Uterus (tissue), 4 donors: Measurements from ENCODE around the gene TRAPPC8. TPM values are rescaled to one million over a fixed set of nuclear protein-coding genes. Genes with fewer than 3 reads are reported as not detected.
"Not testable (repeated sequence)": the region's sequence is repeated elsewhere in the genome, so short reads cannot be mapped to it uniquely, and the experiment has no call there.

ENCODE experiments used
- DNase-seq, 2 donors: peaks; one replicate each; pipeline ENCODE4 v3.0.0-alpha.2; 2019 to 2020
- H3K27ac ChIP-seq, 2 donors: fragments of 200-600 bp; sonication (generic); 1 replicate in 1 of 2; 2 replicates in 1 of 2; pipeline ENCODE4 v1.5.1; 2016 to 2018
- H3K27me3 ChIP-seq, 2 donors: fragments of 200-600 bp; sonication (generic); one replicate each; pipeline ENCODE4 v1.5.1; 2018 to 2019; ENCODE audit warnings: control low read depth in 1 of 2
- H3K36me3 ChIP-seq, 2 donors: fragments of 200-600 bp; sonication (generic); one replicate each; pipeline ENCODE4 v1.5.1; 2019; ENCODE audit warnings: control low read depth in 1 of 2
- H3K4me1 ChIP-seq, 2 donors: fragments of 200-600 bp; sonication (generic); one replicate each; pipeline ENCODE4 v1.5.1; 2018 to 2019; ENCODE audit warnings: control low read depth in 1 of 2
- H3K4me3 ChIP-seq, 2 donors: fragments of 200-600 bp; sonication (generic); 1 replicate in 1 of 2; 2 replicates in 1 of 2; pipeline ENCODE4 v1.5.1; 2018 to 2019; ENCODE audit warnings: mild to moderate bottlenecking in 1 of 2
- H3K9me3 ChIP-seq, 2 donors: fragments of 200-600 bp; sonication (generic); one replicate each; pipeline ENCODE4 v1.5.1; 2019; ENCODE audit warnings: control low read depth in 1 of 2
- POLR2A ChIP-seq, 2 donors: fragments of 450-650 bp; IDR thresholded peaks; one replicate each; pipeline ENCODE4 v1.6.1; 2016; ENCODE audit warnings: antibody characterized with exemption in 2 of 2, mild to moderate bottlenecking in 1 of 2, moderate library complexity in 1 of 2
- intact Hi-C: fragments of 100-400 bp; cut with DNase I; formaldehyde crosslinking; loops from one replicate; pipeline ENCODE4 v1.15.1; 2023; ENCODE audit warnings: low total_unique reads
- total RNA-seq, 4 donors: library from RNA; depleted of rRNA in 3 of 4; stranded (reverse); fragments of >200 nt in 3 of 4; gene quantifications; one replicate each; pipeline versions ENCODE4 v1.1.0 to v1.2.4, GENCODE V29; 2014 to 2023
- TF ChIP-seq, protein P1 (sequence below), 4 experiments: fragments of 200-600 bp in 2 of 4; fragments of 450-650 bp in 2 of 4; sonication (generic) in 2 of 4; IDR thresholded peaks; one replicate each; pipeline ENCODE4 v1.5.1; 2016 to 2019; ENCODE audit warnings: antibody characterized with exemption in 4 of 4, mild to moderate bottlenecking in 2 of 4, moderate library complexity in 1 of 4
- donor health status: DM: yes; HTN: yes; CAD: no.

TRAPPC8 gene
- total RNA-seq, 4 donors from 2014 or later: 29.1 to 98.5 (median 53.0) TPM

DNA sequence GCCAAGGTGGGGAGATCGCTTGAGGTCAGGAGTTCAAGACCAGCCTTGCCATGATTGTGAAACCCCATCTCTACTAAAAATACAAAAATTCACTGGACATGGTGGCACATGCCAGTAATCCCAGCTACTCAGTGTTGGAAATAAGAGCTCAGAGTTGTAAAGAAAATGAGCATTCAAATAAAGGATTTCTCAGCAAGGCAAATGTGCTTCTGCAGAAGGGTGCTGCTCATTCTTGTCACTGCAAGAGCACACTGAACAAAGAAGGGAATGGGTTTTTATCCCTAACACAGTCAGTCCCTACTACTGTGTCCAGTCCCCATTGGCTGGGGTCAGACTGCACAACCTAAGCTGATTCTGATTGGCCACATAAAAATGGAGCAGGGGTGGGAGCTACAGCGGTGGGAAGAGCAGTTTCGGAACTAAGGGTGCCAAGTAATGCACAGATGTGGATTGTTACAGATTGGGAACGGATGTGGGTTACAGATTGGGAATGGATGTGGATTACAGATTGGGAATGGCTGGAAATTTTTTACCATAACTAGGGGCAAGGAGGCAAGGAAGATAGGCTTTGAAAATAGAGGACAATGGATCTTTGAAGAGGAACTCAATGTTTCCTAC is 31.1 kb upstream of the TRAPPC8 start:
- Histone ChIP-seq H3K27ac (no peak overlapping the region), H3K27me3 (no peaks in the 10 kb centered on the region), H3K36me3 (no peaks in the 10 kb centered on the region), H3K4me3 (no peak overlapping the region), H3K9me3 (peaks cover 0 to 7% of the 10 kb centered on the region in 2 donors), H3K4me1 (no peaks in the 10 kb centered on the region)
- no peak for TF ChIP-seq POLR2A (IDR thresholded peaks at IDR 0.05)
- no peak for DNase-seq
- intact Hi-C loops: no loop called here

DNA sequence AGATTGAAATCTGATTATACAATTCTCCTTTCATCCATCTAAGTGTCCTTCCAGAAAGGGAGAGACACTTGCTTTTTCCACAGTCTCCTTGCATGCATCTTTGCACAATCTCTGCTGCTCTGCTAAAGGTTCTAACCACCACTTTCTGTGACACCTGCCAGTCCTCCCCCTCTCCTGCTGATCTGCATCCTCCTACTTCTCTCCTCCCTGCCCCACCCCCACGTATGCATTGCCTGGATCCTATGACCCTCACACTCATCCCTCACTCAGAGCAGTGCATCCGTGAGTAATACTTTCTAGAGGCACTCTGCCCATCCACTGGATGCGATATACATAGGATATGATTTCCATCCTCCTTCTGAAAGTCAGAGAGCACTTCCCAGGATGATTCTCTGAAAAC is 27.7 kb upstream of the TRAPPC8 start:
- intact Hi-C loops: no loop called here
- no peak for DNase-seq
- Histone ChIP-seq H3K4me1 (no peaks in the 10 kb centered on the region), H3K4me3 (no peak overlapping the region), H3K36me3 (no peaks in the 10 kb centered on the region), H3K27me3 (no peaks in the 10 kb centered on the region), H3K27ac (no peak overlapping the region), H3K9me3 (peaks cover 0 to 7% of the 10 kb centered on the region in 2 donors)
- TF ChIP-seq, protein P1, sequence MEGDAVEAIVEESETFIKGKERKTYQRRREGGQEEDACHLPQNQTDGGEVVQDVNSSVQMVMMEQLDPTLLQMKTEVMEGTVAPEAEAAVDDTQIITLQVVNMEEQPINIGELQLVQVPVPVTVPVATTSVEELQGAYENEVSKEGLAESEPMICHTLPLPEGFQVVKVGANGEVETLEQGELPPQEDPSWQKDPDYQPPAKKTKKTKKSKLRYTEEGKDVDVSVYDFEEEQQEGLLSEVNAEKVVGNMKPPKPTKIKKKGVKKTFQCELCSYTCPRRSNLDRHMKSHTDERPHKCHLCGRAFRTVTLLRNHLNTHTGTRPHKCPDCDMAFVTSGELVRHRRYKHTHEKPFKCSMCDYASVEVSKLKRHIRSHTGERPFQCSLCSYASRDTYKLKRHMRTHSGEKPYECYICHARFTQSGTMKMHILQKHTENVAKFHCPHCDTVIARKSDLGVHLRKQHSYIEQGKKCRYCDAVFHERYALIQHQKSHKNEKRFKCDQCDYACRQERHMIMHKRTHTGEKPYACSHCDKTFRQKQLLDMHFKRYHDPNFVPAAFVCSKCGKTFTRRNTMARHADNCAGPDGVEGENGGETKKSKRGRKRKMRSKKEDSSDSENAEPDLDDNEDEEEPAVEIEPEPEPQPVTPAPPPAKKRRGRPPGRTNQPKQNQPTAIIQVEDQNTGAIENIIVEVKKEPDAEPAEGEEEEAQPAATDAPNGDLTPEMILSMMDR (IDR thresholded peaks at IDR 0.05): no peak
- TF ChIP-seq POLR2A (IDR thresholded peaks at IDR 0.05): no peak

DNA sequence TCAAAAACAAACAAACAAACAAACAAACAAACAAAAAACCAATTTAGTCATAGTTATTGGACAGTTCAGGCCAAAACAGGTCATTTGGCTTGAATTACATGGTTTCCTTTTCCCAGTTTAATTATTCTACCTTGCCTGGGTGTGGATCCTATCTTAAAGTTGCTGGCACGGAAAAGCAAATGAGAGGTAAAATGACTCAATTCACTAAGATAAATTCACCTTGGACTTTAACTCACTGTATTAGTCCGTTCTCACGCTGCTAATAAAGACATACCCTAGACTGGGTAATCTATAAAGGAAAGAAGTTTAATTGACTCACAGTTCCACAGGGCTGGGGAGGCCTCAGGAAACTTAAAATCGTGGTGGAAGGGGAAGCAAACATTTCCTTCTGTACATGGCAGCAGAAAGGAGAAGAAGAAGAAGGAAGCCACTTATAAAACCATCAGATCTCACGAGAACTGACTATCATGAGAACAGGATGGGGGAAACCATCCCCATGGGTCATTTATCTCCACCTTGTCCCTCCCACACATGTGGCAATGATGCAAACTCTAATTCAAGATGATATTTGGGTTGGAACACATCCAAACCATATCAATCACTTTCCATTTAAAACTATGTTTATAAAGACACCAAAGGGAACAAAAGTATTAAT is 22.5 kb upstream of the TRAPPC8 start:
- H3K27ac ChIP-seq: no peak overlapping the region
- H3K4me3 ChIP-seq: no peak overlapping the region
- DNase-seq: no peak
- no peaks in the 10 kb centered on the region for H3K36me3 ChIP-seq
- H3K9me3 ChIP-seq: no peaks in the 10 kb centered on the region
- TF ChIP-seq, protein P1 (IDR thresholded peaks at IDR 0.05): no peak
- no peak for TF ChIP-seq POLR2A (IDR thresholded peaks at IDR 0.05)
- no peaks in the 10 kb centered on the region for H3K4me1 ChIP-seq
- intact Hi-C loops: no loop called here
- H3K27me3 ChIP-seq: no peaks in the 10 kb centered on the region

DNA sequence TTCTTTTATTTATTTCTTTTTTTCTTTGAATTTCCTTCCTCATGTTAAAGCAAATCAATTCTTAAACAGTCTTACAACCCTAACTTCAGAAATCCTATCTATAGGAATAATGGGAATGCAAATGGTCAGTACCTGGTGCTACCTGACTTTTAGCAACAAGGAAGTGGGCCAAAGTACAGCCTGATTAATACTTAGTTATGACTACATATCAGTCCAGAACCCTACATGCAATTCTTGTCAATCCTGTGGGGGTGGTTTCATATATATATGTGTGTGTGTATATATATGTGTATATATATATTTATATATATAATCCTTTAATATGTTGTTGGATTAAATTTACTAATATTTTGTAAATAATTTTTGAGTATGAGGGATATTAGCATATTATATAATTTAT is 14.8 kb upstream of the TRAPPC8 start:
- H3K4me1 ChIP-seq: no peaks in the 10 kb centered on the region
- no peak for TF ChIP-seq POLR2A (IDR thresholded peaks at IDR 0.05)
- TF ChIP-seq, protein P1 (IDR thresholded peaks at IDR 0.05): no peak
- H3K27ac ChIP-seq: no peak overlapping the region
- no peak overlapping the region for H3K4me3 ChIP-seq
- intact Hi-C loops: no loop called here
- no peaks in the 10 kb centered on the region for H3K9me3 ChIP-seq
- no peak for DNase-seq
- H3K36me3 ChIP-seq: no peaks in the 10 kb centered on the region
- no peaks in the 10 kb centered on the region for H3K27me3 ChIP-seq

DNA sequence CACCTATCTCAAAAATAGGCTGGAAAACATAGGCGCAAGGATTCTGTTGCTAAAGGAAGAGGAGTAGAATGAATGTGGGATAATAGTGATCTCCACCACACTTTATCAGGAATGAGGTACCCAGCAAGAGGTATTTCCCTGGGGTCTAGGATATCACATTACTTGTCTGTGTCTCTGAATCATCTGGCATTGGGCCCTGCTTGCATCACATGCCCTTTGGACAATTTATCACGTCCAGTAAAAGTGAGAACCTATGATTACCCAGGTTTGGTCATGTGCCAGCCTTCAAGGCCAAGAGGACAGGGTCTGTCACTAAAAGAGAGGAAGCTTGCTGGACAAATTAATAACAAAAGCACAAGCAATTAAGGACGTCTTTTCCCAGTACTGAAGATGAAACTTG is 11.4 kb upstream of the TRAPPC8 start:
- H3K27me3 ChIP-seq: no peaks in the 10 kb centered on the region
- DNase-seq: no peak
- H3K4me3 ChIP-seq: no peak overlapping the region
- H3K4me1 ChIP-seq: no peaks in the 10 kb centered on the region
- intact Hi-C loops: no loop called here
- TF ChIP-seq POLR2A (IDR thresholded peaks at IDR 0.05): no peak
- TF ChIP-seq, protein P1 (IDR thresholded peaks at IDR 0.05): no peak
- no peaks in the 10 kb centered on the region for H3K9me3 ChIP-seq
- no peaks in the 10 kb centered on the region for H3K36me3 ChIP-seq
- no peak overlapping the region for H3K27ac ChIP-seq

DNA sequence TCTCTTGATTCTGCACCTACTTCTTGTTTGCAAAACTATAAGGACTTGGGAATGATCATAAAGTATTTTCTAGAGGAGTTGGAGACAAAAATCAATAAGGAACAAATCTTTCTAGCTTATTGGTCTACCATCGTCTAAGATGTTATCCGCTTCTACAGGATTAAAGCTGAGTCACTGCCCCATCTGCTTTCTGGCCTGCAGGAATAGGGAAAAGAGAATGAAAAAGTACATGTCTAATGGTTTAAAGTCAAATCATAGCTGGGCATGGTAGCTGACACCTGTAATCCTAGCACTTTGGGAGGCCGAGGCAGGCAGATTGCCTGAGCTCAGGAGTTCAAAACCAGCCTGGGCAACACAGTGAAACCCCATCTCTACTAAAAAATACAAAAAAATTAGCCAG is 10.8 kb upstream of the TRAPPC8 start:
- H3K36me3 ChIP-seq, intact Hi-C loops, H3K27me3 ChIP-seq, H3K4me1 ChIP-seq, H3K9me3 ChIP-seq, DNase-seq, H3K4me3 ChIP-seq, H3K27ac ChIP-seq: not testable (repeated sequence)
